ENCODE results near the gene FUCA2.

Gene FUCA2, protein sequence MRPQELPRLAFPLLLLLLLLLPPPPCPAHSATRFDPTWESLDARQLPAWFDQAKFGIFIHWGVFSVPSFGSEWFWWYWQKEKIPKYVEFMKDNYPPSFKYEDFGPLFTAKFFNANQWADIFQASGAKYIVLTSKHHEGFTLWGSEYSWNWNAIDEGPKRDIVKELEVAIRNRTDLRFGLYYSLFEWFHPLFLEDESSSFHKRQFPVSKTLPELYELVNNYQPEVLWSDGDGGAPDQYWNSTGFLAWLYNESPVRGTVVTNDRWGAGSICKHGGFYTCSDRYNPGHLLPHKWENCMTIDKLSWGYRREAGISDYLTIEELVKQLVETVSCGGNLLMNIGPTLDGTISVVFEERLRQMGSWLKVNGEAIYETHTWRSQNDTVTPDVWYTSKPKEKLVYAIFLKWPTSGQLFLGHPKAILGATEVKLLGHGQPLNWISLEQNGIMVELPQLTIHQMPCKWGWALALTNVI

DNA sequence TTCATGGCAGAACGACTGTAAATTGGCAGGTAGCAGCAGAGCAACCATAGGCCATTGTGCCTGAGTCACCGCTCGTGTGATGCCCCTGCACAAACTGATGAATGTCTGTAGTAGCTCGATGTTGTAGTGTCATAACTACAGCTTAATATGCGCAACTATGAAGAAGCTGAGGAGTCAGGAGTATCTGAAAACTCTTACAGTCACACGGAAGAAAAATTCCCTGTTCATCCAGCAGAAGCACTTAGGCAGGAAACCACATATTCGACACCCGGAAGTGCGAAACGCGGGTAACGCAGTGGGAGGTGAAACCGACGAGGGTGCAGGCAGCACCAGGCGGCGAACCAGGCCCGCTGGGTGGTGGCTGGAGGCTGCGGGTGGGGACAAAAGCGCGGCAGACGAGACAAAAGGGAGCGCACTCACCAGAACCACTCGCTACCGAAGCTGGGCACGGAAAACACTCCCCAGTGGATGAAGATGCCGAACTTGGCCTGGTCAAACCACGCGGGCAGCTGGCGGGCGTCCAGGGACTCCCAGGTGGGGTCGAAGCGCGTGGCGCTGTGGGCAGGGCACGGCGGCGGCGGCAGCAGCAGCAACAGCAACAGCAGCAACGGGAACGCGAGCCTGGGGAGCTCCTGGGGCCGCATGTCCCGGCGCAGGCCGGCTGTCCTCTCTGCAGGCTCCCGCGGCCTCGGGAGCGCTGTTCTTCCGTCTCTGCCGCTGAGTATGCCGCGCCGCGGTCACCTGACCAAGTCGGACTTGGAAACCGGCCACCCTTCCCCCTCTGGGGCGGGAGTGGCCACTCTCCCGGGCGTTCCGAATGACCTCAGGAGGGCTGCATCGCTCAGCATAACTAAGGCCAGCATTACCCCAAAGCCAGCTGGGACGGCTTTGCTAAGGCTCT lies at the start of gene FUCA2:
Gene FUCA2 (minus strand): TSS at position 730 of the 901 bp plus-strand sequence. CDS start 86 bp downstream, at position 644.
- no peak for FAIRE-seq

DNA sequence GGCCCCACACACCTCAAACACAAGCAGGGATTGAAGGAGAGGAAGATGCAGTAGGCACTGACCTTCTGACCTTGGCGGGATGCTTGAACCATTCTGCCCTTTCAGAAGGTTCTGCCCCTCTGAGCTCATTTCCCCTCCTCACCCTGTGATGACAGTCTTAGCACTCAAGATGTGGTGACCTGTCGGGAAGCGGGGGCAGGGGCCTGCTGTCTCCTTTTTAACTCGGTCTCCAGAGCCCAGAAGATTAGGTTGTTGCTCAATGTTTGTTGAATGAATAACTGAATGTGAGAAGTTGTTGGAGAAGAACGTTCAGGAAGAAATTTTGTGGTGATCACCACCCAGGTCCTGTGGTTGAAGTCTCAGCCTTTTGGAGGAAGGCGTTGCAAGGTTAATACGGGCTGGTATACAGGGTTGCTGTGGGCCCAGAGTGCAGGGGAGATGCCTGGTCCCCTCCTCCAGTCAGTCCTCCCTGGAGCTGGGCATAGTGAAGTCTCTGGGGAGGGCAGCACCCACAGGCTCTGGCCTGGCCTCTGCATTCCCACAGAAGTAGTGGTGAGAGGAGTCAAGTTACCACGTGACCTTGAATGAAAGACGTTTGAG lies 49.7 kb upstream of the FUCA2 start:
- no peak for FAIRE-seq

DNA sequence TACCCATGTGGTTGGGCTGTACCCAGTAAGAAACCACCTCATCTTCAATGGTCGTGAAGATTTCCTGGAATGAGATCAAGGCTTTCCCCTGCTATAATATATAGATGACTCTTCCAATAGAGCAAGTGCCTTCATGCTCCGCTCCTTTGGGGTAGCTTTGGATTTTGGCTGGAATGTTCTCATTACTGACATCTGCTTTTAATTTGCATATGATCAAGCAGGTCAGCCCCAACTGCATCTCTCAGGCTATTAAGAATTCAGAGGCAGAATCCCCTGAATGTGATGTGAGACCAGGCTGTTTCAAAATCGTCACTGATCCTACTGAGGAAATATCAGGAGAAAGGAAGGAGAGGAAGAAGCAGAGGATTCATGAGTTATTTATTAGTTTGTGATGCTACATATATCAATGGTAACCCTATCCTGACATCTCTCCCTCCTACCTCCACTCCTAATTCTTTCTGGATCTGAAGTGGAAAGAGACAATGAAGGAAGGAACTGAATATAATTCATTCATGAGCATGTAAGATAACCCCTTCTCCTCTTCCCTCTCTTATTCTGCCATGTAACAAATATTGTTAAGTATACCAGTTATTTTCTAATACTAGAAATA lies 47.6 kb upstream of the FUCA2 start:
- no peak for FAIRE-seq

DNA sequence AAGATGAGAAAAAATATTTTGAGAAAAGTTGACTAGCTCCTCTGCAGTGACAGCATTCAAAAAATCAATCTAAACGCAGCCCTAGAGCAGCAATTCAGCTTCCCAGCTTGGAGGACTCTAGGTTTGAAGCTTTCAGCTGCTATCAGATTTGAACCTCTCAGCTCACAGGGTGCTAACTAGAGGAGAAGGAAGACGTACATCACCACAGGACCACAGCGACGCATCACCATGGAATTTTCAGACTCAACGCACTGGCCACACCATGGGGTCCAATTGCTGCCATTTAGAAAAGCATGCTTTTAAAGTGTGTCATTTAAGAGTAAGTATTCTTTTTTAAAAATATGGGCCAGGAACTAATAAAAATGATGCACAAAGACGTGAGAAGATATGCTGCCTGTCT lies 45.0 kb upstream of the FUCA2 start:
- no peak for FAIRE-seq

DNA sequence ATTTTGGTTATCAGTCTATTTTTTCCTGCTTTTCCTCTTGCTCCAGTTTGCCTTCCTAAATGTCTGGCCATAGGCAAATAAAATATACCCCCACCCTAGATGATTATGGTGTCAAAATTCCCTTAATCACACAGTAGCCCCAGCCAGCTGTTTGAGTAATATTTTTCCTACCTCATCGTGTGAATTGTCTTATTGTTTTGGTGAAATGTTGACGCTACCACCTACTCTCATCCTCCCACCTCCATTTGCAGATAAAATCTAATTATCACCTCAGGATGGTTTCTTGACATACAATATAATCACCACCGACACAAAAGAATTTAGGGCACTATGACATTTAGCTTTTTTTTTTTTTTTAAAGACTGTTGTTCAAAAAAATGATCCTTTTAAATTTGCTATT lies 44.1 kb upstream of the FUCA2 start:
- FAIRE-seq, result no peak

DNA sequence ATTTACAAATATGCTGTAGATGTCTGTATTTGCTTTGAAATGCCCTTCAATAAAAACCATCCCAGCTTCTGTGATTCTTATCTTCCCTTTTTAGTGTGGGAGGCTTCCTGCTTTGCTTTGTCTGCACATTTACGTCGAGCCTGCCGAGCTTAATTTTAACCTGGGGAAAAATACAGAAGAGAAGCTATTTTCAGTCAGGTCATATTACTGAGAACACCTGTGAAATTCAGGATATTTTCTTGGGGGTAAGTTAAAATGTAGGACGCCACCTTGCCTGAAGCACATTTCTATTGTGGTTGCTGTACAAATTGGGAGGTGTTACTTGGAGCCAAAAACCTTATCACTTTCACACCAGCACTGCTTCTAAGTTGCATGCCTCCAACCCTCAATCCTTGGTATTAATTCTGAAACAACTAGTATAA lies 43.6 kb upstream of the FUCA2 start:
- no peak for FAIRE-seq

DNA sequence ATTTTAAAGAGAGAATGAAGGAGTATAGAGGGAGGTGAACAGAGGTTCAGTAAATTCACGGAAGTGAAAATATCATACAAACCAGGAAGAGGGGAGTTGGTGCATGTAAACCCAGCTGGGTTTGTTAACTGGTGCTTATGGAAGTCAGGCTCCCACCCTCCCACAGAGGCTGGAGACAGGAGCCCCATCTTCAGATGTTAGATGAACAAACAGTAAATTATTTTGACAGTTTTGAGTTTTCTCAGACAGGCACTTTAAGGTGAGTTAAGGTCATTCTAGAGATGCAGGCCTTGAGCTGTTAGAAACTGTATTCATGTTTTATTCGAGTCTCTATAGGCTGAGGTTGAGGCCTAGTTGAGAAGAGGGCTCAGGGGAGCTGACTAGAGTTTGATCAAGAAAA lies 41.8 kb upstream of the FUCA2 start:
- no peak for FAIRE-seq

DNA sequence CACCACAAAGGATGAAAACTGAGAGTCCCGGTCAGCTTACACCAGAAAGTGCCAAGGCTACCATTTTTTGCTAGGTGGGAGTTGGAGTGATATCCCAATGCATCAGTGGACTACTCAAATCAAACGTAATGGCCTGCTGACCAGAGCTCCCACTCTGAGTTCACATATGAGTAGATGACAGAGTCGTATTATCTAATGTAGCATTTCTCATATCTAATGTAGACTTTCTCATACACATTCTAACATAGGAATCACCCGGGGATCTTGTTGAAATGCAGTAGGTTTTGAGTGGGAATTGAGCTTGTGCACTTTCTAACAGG lies 38.4 kb upstream of the FUCA2 start:
- FAIRE-seq, result no peak

DNA sequence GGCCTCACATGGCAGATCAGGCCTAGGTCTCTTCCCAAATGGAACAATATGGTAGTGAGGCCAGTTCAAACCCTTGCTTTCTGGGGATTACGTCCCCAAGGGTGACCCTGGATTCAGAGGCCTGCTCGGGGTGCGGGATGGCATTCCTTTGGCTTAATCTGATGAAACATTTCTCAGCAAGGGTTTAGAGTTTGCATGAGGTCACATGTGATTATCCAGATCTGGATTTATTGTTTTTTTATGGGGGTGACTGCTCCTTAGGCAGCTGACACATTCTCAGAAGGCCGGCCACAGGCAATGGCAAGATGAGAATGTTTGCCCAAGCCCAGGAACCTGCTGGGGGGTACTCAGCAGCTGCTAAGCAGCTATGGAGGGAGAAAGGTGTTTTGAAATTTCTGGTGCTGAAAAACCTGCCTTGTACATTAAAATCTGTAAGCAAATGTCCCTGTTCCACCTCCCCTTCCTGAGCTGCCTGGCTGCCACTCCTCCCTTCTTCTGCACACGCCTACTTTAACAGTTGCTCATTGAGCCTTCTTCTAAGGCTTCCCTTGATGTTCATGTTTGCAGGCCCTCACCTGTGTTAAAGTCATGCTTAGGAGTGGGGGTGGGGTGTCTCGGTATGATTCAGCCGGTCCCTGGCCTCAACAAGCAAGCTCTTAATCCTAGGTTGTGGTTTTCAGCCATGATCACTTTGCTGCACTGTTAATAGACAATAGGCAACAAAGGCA lies 37.9 kb upstream of the FUCA2 start:
- FAIRE-seq, result no peak

DNA sequence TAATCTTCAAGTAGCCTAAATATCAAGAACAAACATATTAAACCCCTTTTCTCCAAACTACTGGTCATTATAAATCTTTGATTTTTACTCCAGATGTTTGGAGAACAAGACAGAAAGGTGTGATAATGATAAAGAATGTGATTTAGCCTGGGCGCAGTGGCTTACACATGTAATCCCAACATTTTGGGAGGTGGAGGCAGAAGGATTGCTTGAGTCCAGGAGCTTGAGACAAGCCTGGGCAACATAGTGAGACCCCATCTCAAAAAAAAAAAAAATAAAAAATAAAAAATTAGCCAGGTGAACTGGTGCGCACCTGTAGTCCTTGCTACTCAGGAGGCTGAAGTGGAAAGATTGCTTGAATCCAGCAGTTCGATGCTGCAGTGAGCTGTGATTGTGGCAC lies 35.1 kb upstream of the FUCA2 start:
- no peak for FAIRE-seq

DNA sequence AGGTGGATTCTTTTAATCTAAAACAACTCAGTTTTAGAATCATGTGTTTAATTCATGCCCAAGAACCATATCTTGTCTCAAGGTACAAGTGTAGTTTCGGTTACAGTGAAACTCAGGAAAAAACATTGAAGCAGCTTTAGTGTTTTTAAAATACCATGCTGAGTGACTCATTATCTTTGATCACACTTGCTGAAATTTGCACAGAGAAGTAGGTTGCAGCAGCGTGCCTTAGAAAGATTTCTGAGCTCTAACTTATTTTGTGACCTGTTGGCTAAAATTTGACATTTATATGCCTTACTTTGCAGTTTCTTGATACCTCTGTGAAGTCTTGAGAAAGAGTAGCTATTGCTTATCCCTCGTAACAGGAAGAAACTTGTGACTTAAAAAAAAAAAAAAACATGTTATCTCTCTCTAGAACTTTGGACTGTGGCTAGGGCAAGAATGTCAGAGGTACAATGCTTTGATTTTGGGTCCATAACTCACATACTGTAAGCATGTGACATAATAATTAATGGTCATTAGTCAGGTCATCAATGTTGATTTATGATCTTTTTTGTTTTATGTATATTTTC lies 34.5 kb upstream of the FUCA2 start:
- no peak for FAIRE-seq

DNA sequence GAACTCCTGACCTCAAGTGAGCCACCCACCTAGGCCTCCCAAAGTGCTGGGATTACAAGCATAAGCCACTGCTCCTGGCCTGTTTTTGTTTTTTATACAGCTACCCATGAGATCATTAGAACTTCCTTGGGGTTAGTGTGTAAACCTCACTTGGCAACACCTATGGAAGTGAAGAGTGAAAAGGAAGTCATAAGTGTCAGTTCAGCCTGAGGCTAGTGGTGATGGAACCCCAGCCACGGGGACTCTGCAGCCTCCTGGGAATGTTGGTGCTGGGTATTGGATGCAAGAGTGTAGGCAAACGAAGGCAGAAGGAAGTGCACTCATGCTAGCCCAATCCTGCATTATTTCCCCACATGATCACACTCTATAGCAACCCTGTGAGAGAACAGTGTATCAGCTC lies 33.6 kb upstream of the FUCA2 start:
- FAIRE-seq, result no peak

DNA sequence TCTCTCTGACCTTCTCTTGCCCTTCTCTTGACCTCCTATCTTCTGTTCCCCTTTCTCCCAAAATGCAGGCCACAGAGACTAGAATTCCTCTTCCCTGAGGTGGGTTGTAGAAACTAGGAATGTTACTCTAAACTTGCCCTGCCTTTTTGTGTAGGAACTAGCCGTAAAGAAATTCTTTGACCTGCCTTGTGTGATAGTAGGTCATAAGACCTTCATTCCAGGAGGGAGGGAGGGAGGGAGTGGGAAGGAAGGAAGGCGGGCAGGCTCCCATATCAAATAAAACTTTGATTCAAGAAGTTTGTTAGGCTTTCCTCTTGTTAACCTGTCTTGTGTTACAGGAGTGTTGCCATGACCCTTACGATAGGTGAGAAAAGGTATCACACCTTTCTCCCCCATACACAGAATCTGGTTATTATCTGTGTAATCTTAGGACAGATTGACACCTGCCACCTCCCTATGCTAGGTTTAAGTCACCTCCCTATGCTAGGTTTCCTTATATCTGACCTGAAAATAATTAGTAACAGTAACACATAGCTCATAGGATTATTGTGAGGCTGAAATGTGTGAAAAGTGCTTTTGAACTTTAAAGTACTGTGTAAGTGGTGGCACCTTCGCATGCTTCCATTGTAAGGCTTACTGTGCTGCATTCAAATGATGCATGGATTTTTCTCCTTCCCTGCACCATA lies 32.6 kb upstream of the FUCA2 start:
- no peak for FAIRE-seq

DNA sequence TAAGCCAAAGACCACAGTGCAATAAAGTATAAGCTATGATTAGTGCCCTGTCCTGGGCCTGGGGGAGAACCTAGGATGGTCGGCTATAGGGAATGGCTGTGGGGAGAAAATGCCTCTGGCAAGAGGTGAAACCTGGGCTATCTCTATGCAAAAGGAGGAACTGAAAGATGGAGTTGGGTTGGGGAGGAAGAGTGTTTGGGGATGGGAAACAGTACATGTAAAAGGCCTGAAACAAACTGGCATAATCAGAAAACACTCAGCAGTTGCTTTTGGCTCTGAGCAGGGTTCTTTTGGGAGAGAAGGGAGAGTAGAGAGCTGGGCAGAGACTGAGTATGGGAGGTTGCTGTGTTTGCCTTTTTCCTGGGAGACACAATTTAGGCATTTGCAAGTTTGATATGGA lies 31.9 kb upstream of the FUCA2 start:
- FAIRE-seq, result no peak

DNA sequence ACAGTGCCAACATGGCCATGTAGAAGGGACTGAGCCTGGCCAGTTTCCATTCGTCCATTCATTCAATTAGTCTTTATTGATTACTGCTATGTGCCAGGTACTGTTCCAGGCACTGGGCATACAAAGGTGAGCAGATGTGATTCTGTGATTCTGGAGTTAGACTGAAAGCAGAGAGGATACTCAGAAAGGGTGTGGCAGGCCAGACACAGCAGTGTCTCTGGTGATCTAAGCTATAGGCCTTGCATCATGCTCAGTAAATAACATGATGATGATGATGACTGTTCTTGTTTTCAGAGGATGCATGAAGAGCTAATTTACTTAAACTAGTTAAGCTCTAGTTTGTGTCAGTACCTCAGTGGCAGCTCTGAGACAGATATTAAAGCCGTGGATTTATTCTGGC lies 31.4 kb upstream of the FUCA2 start:
- no peak for FAIRE-seq

DNA sequence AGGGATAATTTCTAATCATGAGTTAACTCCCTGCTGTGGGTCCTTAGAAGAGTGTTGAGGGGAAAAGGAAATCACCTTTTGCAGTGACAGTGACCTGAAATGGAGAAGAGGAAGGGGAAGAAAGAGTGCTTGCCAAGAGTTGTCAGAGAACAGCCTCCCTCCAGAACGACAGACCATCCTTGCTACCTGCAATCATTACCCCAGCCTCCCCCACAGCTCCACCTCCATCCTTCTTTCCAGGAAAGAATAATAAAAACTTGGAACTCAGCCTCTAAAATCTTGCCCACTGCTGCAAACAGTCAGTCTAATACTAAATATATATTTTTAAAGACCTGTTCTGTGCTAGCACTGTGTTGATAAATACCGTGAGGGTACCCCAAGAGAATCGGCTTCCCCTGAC lies 28.7 kb upstream of the FUCA2 start:
- no peak for FAIRE-seq

DNA sequence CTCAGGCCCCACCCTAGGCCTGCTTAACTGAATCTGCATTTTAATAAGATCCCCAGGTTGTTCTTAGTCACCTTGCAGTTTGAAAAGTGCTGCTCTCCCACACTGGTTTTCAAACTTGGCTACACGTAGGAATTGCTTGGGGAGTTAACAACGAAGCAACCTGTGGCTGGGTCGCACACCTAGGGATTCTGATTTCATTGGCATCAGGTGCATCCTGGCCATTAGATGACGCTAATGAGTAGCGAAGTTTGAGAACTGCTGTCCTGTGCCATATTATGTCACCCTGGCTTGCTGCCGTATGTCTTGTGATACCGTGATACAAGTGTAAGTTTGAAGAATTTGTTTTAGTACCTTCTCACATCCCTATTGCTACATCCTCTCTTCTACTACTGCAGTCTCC lies 28.2 kb upstream of the FUCA2 start:
- FAIRE-seq, result no peak

DNA sequence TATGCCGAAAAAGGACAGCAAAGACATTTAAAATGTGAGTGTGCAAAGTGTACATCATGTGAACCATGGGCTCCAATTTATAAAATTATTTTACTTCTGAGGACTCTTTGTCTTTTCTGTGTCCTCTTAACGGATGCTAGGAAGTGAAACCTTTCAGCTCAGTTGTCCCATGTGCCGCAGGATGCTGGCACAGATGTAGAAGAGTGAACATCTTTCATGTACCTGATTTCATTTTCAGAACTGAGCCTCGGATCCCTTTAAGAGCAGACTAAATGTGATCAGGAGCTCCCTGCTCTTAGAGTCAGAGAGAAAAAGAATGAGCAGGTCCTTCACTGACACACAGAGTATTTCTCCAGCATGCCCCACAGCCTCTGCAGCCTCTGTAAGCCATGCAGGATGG lies 27.6 kb upstream of the FUCA2 start:
- FAIRE-seq, result no peak

DNA sequence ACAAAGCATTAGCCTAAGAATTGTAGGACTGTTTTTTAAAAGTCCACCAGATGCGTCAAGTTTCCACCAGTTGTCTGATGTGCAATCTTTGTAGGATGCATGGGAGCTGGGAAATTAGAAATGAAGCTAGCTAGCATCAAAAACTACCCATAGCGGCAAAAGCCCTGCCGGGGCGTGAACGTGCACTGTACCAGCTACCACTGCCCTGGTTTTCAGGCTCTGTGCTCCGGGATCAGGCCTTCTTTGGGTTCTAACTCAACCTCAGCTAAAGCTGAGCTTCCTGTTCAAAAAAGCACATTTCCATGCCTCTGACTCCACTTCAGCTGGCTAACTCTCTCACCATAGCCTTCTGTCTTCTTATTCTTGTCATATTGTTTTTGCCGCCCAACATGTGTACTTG lies 26.9 kb upstream of the FUCA2 start:
- FAIRE-seq, result no peak

DNA sequence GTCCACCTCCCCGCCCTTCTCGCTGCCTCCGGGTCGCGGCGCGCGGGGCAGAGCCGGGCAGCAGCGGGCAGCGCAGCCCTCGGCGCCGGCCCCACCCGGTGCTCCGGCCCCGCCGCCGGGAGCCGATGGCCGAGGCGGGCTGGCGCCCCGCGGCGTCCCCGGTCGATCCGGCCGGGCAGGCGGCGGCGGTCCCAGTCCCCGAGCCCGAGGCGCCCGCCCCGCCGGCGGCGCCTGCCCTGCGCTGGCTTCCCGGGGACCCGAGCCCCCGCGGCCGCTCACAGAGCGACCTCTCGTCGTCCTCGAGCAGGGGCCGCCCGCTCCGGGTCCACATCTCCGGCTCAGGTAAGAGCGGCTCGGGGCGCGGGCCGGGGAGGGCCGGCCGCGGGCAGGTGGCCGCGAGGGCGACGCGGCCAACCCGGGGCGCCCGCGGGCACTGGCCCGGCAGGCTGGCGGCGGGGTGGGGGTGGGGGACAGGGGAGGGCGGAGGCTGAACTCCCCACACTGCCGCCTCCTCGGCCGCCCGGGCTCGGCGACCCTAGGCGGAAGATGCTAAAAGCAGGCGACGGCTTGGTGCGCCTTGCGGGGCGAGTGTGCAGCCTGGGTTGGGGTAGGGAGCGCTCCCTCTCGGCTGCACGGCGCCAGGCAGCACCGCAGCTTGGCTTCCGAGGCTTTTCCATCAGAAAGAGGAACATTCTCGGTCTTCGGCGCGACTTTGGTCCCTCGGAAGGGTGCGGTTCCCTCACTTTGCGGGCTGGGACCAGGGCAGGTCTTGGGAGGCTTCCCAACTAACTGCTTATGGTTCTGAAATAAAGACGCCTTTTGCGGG lies 25.6 kb upstream of the FUCA2 start:
- FAIRE-seq, result no peak

DNA sequence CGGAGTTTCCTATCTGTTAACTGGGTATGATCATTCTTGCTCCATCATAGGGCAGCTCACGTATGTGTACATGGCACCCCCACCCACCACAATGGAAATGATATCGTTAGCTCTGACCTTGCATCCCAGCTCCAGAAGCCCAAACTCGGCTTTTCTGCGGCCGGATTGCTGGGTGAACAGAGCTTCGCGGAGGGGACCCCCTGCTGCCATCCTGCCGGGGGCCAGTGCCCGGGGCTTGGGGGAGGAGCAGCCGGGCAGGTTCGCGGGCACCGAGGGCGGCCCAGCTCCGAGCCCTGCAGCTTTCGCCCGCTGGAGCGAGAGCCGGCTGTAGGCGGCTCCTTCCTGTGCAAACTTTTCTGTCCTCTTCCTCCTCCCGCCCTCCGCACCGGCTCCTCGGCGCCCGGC lies 24.9 kb upstream of the FUCA2 start:
- no peak for FAIRE-seq
